ENCODE data around the gene REXO2. TPM values are rescaled to one million over a fixed set of nuclear protein-coding genes. Genes with fewer than 3 reads are reported as not detected.

The REXO2 gene
- total RNA-seq, 3 donors from 2014 or later: 38.4 to 92.7 (median 48.2) TPM

DNA sequence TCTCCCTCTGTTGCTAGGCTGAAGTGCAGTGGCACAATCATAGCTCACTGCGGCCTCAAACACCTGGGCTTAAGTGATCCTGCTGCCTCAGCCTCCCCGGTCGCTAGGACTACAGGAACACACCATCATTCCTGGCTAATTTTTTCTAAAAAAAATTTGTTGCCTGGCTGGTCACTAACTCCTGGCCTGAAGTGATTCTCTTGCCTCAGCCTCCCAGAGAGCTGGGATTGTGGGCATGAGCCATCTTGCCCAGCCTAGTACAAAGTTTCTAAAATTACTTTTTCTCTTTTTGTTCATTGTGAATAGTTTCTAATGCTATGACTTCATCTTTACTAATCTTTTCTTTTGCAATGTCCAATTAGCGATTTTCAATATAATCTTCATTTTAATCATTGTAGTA lies 26.3 kb upstream of the REXO2 start:
- intact Hi-C loops (cut with DNase I, micrococcal nuclease): no loop called here
- Histone ChIP-seq H3K36me3 (ENCODE audit: low read depth) (peaks cover 7% of the 10 kb centered on the region), H3K4me3 (no peak overlapping the region), H3K9me3 (no peaks in the 10 kb centered on the region), H3K4me1 (ENCODE audit: low read depth) (no peaks in the 10 kb centered on the region)
- DNase-seq (no peak), ATAC-seq (no peak)
- TF ChIP-seq, protein P1, sequence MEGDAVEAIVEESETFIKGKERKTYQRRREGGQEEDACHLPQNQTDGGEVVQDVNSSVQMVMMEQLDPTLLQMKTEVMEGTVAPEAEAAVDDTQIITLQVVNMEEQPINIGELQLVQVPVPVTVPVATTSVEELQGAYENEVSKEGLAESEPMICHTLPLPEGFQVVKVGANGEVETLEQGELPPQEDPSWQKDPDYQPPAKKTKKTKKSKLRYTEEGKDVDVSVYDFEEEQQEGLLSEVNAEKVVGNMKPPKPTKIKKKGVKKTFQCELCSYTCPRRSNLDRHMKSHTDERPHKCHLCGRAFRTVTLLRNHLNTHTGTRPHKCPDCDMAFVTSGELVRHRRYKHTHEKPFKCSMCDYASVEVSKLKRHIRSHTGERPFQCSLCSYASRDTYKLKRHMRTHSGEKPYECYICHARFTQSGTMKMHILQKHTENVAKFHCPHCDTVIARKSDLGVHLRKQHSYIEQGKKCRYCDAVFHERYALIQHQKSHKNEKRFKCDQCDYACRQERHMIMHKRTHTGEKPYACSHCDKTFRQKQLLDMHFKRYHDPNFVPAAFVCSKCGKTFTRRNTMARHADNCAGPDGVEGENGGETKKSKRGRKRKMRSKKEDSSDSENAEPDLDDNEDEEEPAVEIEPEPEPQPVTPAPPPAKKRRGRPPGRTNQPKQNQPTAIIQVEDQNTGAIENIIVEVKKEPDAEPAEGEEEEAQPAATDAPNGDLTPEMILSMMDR (IDR thresholded peaks at IDR 0.05): no peak

DNA sequence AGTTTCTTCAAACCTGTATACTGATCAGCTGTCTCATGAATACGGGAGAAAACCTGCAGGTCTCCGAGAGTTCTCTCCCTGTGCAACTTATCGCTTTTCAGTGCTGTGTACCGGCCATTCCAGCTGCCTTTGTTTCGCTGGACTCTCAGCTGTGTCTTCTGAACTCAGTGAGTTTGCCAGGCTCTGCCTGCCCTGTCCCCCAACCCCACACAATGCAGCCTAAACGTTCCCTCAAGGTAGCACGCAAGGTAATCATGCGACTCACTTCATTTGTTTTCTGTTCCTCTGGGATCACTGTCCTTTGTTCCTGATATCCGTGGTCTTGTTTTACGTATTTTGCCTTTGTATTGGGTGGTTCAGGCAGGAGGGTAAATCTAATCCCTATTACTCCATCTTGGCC lies 25.3 kb upstream of the REXO2 start:
- intact Hi-C loops (cut with DNase I, micrococcal nuclease): no loop called here
- no peak overlapping the region for H3K4me3 ChIP-seq
- H3K36me3 ChIP-seq (ENCODE audit: low read depth): peaks cover 5% of the 10 kb centered on the region
- TF ChIP-seq, protein P1 (IDR thresholded peaks at IDR 0.05): no peak
- no peaks in the 10 kb centered on the region for H3K4me1 ChIP-seq (ENCODE audit: low read depth)
- H3K9me3 ChIP-seq: no peaks in the 10 kb centered on the region
- no peak for ATAC-seq
- no peak for DNase-seq

DNA sequence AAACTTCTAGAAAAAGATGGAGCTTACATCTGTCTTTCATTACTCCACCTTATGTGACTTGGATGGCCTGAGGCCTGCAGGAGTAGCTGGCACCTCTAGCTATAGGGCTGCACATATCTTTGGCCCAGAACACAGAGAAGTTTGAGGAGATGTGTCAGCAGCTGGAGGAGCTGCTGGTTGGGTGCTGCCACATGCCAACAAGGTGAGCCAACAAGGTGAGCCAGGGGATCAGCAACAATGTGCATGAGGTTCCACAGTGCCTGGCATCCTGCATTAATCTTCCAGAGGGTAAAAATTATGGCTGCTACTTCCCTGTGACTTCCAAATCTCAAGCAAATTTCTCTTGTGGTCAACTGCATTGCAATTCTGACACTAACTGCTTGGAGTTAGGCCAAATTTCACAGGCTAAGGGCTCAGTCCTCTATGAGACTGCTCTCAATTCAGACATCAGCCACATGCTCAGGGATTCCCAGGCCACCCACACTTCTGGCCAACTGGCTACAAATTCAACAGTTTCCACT lies 22.8 kb upstream of the REXO2 start:
- H3K36me3 ChIP-seq (ENCODE audit: low read depth): no peaks in the 10 kb centered on the region
- intact Hi-C loops (cut with DNase I, micrococcal nuclease): no loop called here
- TF ChIP-seq, protein P1 (IDR thresholded peaks at IDR 0.05): no peak
- no peak overlapping the region for H3K4me3 ChIP-seq
- H3K4me1 ChIP-seq (ENCODE audit: low read depth): no peaks in the 10 kb centered on the region
- ATAC-seq (no peak), DNase-seq (no peak)
- H3K9me3 ChIP-seq: no peaks in the 10 kb centered on the region

DNA sequence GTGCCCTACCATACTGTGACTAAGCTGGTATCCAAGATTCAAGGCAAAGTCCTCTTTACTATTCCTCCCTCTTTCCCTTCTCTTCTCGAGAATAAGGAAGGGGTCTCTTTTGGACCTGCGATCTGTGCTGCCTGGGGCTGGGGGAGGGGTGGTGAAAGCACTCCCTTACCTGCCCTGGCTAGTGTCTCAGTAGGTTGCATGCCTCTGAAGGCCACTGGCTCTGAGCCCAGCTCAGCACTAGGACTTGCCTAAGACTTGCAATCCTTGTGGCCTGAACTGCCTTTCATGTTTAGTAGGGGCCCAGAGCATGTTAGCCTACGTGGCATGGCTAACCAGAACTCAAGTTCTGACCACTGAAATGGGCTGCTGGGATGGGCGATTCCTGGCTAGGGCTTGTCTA lies 13.0 kb upstream of the REXO2 start:
- no peak overlapping the region for H3K4me3 ChIP-seq
- no peaks in the 10 kb centered on the region for H3K36me3 ChIP-seq (ENCODE audit: low read depth)
- H3K4me1 ChIP-seq (ENCODE audit: low read depth): no peaks in the 10 kb centered on the region
- TF ChIP-seq, protein P1 (IDR thresholded peaks at IDR 0.05): no peak
- intact Hi-C loops (cut with DNase I, micrococcal nuclease): no loop called here
- ATAC-seq (no peak), DNase-seq (no peak)
- no peaks in the 10 kb centered on the region for H3K9me3 ChIP-seq

DNA sequence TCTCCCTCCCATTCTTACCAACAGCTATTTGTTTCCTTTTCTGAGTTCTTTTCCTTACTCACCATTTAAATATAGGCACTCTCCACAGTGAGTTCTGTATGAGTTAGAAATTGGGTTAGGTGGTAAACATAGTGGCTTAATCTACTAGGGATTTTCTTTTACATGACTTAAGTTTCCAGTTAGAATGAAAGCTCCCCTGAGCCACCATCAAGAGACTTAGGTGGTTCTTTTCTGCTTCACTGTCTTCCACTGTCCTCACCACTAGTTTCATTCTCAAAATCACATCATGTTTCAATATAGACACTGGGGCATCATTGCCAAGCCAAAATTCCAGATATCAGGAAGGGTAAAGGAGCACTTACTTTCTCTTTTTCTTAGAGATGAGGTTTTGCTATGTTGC lies 9.0 kb upstream of the REXO2 start:
- ATAC-seq: no peak
- Histone ChIP-seq H3K4me1 (ENCODE audit: low read depth) (no peaks in the 10 kb centered on the region), H3K9me3 (no peaks in the 10 kb centered on the region), H3K36me3 (ENCODE audit: low read depth) (no peaks in the 10 kb centered on the region), H3K4me3 (no peak overlapping the region)
- DNase-seq: no peak
- intact Hi-C loops (cut with DNase I, micrococcal nuclease): no loop called here
- TF ChIP-seq, protein P1 (IDR thresholded peaks at IDR 0.05): no peak

DNA sequence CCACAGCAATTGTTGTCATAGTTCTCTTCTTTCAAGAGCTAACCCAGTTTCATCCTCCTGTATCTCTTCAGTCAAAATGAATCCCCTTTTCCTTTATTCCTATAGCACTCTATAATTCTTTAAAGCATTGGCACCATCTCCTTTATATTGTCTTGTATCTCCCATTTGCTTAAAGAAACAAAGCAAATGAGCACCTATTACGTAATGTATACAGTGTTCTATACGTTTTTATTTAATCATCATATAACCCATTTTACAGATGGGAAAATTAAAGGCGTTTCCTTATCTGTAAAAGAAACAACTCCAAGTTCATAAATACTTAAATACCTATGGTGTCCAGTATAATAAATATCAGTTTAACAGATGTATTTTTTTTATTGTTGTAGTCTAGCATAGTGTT lies 6.4 kb upstream of the REXO2 start:
- TF ChIP-seq, protein P1 (IDR thresholded peaks at IDR 0.05): no peak
- ATAC-seq (no peak), DNase-seq (no peak)
- intact Hi-C loops (cut with DNase I, micrococcal nuclease): no loop called here
- H3K36me3 ChIP-seq (ENCODE audit: low read depth): no peaks in the 10 kb centered on the region
- H3K4me1 ChIP-seq (ENCODE audit: low read depth): no peaks in the 10 kb centered on the region
- no peaks in the 10 kb centered on the region for H3K9me3 ChIP-seq
- no peak overlapping the region for H3K4me3 ChIP-seq
